ENCODE measurements around the gene OAS3.

DNA sequence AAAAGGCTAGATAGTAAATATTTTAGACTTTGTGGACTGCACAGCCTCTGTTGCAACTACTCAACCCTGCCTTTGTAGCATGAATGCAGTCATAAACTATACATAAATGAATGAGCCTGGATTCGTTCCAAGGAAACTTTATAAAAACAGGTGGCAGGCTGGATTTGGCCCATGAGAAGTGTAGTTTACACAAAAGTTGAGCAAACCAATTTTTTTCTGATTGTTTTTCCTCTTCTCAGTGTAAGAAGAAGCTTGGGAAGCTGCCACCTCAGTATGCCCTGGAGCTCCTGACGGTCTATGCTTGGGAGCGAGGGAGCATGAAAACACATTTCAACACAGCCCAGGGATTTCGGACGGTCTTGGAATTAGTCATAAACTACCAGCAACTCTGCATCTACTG lies 22.0 kb upstream of the OAS3 start:
- TF ChIP-seq HNF4A (conservative IDR thresholded peaks at IDR 0.05) (peak; percentile 19 to 47), SP1 (IDR thresholded peaks at IDR 0.05) (no peak), HNF4G (IDR thresholded peaks at IDR 0.05) (no peak), YY1 (IDR thresholded peaks at IDR 0.05) (no peak), TAF1 (conservative IDR thresholded peaks at IDR 0.05) (no peak), FOXA1 (IDR thresholded peaks at IDR 0.05) (no peak), EGR1 (IDR thresholded peaks at IDR 0.05; ENCODE audit: low read depth in 2 of 2) (peak in 1 of 2 donors; percentile 16), RXRA (IDR thresholded peaks at IDR 0.05) (peak in 1 of 2 donors; percentile 39)
- TF ChIP-seq, protein P1, sequence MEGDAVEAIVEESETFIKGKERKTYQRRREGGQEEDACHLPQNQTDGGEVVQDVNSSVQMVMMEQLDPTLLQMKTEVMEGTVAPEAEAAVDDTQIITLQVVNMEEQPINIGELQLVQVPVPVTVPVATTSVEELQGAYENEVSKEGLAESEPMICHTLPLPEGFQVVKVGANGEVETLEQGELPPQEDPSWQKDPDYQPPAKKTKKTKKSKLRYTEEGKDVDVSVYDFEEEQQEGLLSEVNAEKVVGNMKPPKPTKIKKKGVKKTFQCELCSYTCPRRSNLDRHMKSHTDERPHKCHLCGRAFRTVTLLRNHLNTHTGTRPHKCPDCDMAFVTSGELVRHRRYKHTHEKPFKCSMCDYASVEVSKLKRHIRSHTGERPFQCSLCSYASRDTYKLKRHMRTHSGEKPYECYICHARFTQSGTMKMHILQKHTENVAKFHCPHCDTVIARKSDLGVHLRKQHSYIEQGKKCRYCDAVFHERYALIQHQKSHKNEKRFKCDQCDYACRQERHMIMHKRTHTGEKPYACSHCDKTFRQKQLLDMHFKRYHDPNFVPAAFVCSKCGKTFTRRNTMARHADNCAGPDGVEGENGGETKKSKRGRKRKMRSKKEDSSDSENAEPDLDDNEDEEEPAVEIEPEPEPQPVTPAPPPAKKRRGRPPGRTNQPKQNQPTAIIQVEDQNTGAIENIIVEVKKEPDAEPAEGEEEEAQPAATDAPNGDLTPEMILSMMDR (IDR thresholded peaks at IDR 0.05; ENCODE audit: low read depth, low read length, missing input control): no peak
- TF ChIP-seq, protein P2, sequence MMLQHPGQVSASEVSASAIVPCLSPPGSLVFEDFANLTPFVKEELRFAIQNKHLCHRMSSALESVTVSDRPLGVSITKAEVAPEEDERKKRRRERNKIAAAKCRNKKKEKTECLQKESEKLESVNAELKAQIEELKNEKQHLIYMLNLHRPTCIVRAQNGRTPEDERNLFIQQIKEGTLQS (IDR thresholded peaks at IDR 0.05): no peak
- TF ChIP-seq, protein P3, sequence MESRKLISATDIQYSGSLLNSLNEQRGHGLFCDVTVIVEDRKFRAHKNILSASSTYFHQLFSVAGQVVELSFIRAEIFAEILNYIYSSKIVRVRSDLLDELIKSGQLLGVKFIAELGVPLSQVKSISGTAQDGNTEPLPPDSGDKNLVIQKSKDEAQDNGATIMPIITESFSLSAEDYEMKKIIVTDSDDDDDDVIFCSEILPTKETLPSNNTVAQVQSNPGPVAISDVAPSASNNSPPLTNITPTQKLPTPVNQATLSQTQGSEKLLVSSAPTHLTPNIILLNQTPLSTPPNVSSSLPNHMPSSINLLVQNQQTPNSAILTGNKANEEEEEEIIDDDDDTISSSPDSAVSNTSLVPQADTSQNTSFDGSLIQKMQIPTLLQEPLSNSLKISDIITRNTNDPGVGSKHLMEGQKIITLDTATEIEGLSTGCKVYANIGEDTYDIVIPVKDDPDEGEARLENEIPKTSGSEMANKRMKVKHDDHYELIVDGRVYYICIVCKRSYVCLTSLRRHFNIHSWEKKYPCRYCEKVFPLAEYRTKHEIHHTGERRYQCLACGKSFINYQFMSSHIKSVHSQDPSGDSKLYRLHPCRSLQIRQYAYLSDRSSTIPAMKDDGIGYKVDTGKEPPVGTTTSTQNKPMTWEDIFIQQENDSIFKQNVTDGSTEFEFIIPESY (IDR thresholded peaks at IDR 0.05): no peak
- TF ChIP-seq, protein P4, sequence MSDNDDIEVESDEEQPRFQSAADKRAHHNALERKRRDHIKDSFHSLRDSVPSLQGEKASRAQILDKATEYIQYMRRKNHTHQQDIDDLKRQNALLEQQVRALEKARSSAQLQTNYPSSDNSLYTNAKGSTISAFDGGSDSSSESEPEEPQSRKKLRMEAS (IDR thresholded peaks at IDR 0.05): peak; percentile 43
- TF ChIP-seq, protein P5, sequence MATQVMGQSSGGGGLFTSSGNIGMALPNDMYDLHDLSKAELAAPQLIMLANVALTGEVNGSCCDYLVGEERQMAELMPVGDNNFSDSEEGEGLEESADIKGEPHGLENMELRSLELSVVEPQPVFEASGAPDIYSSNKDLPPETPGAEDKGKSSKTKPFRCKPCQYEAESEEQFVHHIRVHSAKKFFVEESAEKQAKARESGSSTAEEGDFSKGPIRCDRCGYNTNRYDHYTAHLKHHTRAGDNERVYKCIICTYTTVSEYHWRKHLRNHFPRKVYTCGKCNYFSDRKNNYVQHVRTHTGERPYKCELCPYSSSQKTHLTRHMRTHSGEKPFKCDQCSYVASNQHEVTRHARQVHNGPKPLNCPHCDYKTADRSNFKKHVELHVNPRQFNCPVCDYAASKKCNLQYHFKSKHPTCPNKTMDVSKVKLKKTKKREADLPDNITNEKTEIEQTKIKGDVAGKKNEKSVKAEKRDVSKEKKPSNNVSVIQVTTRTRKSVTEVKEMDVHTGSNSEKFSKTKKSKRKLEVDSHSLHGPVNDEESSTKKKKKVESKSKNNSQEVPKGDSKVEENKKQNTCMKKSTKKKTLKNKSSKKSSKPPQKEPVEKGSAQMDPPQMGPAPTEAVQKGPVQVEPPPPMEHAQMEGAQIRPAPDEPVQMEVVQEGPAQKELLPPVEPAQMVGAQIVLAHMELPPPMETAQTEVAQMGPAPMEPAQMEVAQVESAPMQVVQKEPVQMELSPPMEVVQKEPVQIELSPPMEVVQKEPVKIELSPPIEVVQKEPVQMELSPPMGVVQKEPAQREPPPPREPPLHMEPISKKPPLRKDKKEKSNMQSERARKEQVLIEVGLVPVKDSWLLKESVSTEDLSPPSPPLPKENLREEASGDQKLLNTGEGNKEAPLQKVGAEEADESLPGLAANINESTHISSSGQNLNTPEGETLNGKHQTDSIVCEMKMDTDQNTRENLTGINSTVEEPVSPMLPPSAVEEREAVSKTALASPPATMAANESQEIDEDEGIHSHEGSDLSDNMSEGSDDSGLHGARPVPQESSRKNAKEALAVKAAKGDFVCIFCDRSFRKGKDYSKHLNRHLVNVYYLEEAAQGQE (IDR thresholded peaks at IDR 0.05): no peak
